GM18511 (cell line): ENCODE measurements around the gene JAK3.

Source experiments
- ATAC-seq: cut with Tn5 transposase; IDR thresholded peaks from one replicate; pipeline ENCODE4 v1.9.1; 2021; ENCODE audit warnings: mild to moderate bottlenecking, moderate library complexity; ENCODE audit not compliant: unreplicated experiment

JAK3 gene

DNA sequence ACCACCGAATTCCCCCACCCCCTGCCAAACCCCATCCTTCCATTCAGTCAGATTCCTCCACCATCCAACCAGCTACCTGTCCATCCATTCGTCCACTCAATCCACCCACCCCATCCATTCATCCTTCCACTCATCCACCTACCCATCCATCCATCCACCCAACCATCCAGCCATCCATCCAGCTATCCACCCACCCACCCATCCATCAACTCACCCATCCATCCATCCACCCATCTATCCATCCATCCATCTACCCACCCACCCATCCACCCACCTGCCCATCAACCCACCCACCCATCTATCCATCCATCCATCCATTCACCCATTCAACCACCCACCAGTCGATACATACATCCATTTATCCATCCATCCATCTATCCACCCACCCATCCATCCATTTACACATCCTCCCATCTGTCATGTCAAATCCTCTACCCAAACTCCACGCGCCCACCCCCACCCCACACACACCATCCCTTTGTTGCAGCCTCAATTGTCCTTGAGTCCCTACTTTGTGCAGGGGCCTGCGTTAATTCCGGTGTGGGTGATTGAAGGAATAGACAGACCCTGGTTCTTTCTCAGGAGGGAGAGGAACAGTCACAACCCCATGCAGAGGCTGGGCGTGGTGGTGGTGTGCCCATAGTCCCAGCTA lies 18.7 kb upstream of the JAK3 start:
- ATAC-seq, result no peak

DNA sequence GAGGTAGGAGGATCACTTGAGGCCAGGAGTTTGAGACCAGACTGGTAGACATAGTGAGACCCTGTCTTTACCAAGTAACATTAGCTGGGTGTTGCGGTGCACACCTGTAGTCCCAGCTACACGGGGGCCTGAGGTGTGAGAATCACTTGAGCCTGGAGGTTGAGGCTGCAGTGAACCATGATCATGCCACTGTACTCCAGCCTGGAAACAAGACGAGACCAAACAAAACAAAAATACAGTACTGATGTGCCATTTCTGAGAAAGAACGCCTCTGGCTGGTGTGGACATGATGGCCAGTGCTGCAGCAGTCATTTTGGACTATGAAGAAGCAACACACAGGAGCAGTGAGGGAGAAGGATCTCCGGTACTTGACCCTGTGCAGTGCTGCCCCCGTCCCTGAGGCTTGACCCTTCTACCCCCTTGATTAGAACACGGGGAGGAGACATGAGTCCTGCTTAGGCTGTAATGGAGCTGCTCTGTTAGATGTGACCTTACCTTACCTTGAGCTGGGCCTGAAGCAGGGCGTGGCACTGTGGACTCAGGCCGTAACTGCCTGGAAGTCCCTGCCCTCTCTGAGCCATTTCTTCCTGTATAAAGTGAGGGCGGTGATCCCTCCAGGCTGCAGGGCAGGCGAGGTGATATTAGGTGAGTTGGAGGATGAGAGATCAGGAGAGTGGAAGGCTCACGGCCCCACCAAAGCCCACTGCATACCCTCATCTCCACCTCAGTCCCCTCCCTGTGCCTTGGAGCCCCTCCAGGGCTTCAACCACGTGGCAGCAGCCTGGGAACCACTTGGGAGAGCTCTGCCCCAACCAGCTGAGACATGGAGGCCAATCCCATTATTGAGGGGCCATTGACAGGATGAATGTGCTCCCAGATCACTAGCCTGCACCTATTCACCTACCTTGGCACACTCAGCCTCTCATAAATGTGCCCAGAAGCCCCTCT lies 17.9 kb upstream of the JAK3 start:
- no peak for ATAC-seq

DNA sequence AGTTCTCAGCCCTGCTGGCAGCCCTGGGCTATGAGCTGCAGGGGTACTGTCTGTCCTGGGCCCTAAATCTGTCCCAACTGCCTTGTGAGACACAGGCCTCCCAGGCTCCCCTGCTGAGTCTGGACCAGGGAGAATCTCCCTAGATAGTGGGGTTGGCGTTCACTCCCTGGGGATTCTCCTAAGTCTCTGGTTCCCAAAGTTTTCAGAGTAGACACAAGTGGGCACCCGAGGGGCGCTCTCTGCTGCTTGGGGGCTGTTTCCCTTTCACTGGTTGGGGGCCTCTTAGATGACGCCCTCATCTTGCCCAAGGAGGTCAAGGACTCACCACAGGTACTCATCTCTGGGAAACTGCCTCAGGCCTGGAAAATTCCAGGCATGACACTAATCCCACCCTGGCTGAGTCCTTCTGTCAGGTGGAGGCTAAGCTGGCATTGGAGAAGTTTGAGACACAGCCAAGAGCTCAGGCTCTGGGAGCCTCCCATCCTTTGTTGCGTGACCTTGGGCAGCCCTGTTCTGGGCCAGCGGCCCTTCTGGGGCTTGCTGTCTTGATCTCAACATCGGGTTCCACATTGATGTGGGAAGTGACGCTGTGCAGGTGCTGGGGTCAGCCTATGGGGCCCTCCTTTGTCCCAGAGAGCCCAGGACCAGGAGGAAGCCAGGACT lies 15.9 kb upstream of the JAK3 start:
- ATAC-seq, result no peak

DNA sequence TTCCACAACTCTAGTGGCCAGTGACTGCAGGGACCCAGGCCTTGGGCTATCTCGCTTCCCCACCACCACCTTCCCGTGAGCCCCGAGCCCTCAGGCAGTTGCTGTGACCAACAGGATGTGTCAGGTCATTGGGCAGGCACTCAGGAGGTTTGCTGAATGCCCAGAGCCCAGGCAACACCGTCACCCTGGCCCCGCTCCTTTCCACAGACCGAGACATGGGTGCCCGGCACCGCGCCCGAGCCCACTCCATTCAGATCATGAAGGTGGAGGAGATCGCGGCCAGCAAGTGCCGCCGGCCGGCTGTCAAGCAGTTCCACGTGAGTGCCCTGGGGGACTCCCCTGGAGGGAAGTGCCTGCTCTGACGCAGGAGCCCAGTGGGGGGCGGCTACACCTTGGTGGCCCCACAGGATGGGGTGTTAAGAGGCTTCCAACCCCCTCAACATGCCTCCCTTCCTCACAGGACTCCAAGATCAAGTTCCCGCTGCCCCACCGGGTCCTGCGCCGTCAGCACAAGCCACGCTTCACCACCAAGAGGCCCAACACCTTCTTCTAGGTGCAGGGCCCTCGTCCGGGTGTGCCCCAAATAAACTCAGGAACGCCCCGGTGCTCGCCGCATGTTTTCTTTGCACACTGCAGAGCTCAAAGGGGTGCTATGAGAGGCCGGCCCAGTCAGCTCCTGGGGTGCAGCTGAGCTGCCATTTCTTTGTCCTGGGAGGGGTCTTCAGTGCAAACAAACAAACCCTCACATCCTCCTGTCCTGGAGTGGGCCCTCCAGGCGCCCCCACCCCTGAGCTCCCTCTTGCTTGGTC lies 15.1 kb upstream of the JAK3 start:
- ATAC-seq, result no peak

DNA sequence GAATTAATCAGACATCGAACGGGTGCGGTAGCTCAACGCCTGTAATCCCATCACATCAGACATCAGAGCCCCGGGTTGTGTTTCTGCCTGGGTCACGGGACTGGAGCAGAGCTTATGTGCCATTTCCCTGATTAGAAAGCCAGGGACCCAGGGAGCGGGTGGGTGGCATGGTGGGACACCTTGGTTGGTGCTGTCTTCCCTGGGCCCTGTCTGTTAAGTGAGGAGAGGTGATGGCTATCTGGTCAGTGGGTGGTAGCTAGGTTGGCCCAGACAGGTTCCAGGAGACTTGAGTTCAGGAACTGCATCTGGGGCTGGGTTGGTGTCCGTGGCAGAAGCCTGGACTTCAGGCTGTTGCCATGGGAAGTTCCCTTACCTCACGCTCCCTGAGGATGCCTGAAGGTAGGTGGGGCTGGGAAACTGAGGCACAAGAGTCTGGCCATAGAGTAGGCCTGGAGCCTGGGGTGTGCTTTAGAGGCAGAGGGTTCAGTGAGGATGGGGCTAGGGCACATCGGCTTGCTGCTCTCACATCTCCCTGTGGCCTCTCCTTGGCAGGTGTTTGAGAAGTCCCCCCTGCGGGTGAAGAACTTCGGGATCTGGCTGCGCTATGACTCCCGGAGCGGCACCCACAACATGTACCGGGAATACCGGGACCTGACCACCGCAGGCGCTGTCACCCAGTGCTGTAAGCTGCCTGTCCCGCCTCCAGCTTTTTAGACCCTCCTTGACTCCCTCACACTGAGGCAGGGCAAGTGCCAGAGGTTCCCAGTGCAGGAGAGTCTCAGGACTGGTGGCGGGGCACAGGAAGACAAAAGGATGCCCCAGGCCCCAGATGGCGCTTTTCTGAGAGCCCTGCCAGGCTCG lies 14.0 kb upstream of the JAK3 start:
- no peak for ATAC-seq

DNA sequence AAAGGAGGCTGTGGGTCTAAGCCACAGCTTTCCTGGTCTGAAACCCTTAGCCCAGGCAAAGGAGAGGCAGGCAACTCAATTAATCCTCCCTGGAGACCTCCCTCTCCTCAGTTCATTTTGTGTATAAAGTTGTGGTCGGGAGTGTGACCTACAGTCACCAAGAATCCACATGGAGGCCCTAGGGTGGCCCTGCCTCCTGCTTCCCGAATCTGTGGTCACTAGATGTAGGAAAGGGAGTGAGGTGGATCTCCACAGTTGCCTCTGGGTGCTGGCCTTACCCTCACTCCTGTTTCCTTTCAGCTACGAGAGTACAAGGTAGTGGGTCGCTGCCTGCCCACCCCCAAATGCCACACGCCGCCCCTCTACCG lies 13.2 kb upstream of the JAK3 start:
- ATAC-seq, result no peak

DNA sequence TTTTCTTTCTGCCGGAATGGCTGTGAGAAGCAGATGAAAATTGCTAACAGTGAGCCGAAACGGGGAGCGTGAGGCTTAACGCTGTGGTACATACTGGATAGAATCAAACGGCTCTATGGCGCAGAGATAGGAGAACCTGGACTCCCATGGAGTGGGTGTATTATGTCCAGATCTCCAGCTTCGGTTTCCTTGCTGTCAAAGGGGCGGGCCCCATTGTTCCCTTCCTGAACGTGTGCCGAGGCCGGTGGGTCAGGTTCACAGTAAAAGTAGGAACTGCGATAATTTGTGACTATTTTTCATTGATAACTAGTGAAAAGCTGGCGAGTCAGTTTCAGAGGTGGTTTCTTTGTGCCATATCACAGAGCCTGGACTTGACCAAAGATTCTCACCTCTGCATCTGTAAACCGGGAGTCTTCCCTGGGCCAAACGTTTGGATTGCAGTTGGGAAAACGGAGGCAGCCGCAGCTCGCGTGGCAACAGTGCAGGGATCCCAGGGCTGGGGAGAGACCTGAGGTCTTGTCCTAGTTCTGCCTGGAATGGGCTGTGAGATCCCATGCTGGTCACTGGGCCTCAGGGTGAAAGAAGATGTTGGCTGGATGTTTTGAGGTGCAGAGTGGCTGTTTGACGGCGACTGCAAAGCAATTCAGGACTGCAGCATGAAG lies 12.7 kb upstream of the JAK3 start:
- no peak for ATAC-seq

DNA sequence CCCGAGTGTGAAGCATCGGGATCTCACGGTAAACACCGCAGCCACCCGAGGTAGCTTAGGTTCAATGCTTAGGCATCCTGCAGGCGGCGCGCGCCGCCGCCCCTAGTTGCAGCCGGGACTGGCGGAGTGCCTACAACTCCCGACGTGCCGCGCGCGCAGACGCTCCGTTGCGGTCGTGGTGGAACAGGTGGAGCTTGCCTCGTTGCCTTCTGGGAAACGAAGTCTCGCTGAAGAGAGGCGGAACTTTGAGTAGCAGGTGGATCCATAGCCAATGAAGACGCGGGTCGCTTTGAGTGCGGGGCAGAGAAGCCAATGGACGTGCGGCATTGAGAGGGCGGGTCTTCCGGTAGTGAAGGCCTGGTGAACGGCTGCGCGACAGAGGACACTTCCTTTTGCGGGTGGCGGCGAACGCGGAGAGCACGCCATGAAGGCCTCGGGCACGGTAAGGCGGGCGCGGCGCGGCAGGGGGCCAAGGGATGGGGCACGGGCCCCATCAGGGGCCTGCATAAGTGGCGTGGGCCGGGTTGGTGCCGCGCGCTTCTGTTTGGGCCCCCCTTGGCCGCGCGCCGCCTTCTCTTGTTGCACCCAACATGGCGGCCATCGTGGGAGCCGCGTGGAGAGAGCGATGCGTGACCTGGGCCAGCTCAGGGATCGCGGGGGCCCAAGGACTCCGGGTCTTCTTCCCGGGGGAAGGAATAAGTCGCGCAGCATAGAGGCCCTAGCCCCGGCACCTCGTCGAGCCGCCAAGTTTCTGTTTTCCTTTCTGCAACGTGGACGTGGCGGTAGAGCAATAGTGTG lies 11.9 kb upstream of the JAK3 start, which contains the start of gene RPL18A:
Gene RPL18A (plus strand): TSS at position 378 of the 798 bp plus-strand sequence. CDS start 47 bp downstream, at position 425.
- peak; percentile 95 for ATAC-seq

DNA sequence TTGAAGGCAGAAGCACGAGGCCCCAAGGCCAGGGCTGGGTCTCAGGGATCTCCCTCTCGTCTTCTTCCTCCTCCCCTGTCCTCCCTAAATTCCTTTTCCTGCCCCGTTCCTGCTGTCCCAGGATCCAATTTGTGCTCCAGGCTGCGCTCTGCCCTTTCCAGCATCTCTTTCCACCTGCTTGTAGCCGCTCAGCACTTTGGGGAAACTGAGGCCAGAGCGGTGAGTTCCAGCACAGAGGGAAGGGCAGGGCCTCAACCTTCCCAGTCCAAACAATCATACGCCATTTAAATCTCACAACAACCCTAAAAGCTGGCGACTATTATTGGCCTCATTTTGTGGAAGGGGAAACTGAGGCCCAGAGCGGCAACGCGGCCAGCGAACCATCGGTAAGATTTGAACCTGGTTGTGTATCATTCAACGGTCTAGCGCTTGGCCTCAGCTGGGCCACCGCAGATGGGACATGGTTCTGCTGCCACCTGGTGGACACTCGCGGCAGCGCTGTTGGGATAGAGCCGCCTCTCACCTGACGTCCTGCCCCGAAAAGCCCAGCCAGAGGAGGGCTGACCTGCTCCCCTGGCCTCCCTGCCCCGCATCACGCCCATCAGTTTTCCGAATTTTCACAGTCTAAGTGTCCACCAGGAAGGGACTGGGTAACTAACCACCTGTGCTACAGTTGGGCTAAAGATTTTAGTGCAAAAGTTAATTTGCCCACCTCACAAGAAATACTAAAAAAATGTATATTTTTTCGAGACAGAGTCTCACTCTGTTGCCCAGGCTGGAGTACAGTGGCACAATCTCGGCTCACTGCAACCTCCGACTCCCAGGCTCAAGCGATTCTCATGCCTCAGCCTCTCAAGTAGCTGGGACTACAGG lies 7.7 kb upstream of the JAK3 start:
- no peak for ATAC-seq

DNA sequence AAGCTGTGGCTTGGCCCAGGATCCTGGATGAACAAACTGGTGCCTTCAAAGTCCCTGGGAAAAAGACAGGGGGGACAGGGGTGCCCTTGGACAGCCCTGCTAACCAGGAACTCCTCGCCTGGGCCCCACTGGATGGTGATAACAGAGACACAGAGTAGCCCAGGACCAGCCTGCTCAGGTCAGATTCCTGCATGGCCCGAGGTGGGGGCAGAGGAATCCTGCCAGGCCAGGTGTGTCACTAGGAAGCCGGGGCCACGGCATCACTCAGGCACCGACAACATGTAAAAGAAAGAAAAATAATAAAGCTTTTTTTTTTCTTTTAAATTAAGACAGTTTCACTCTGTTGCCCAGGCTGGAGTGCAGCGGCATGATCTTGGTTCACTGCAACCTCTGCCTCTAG lies 6.3 kb upstream of the JAK3 start:
- no peak for ATAC-seq

DNA sequence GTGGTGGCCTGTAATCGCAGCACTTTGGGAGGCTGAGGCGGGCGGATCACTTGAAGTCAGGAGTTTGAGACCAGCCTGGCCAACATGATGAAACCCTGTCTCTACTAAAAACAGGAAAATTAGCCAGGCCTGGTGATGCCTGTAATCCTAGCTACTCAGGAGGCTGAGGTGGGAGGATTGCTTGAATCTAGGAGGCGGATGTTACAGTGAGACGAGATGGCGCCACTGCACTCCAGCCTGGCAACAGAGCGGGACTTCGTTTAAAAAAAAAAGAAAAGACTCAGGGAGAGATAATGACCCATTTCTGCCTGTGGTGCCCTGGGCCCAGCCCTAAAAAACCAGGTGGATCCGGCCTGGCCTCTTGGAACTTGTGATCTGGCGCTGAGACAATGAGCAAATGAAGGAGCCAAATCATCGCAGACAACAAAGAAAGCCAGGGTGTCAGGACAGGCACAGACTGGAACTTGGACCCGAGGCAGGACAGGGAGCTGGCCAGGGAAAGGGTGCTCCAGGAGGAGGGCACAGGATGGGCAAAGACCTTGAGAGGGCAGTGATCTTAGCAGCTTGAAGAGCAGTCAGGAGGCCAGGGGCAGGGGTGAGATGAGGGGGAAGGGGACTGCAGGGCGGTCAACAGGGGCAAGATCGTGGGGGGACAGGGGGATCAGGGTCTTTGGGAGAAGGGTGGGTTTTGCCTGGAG lies 962 bp upstream of the JAK3 start:
- no peak for ATAC-seq

DNA sequence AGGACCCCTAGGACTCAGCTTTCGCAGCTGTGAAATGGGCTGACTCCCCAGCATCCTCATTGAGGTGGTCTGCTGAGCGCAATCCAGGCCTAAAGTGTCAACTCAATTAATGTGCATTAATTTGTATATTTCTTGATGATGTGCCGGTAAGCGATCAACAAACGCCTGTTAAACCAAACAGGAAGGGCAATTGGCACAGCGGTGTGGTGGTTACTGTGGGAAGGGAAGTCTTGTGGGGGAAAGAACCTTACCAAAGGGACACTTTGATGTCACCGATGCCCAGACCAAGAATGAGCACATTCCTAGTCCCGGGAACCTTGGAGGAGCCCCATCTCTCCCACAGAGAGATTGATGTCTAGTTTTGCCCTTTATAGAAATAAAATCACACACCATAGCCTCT lies 1.6 kb downstream of the JAK3 start:
- no peak for ATAC-seq

DNA sequence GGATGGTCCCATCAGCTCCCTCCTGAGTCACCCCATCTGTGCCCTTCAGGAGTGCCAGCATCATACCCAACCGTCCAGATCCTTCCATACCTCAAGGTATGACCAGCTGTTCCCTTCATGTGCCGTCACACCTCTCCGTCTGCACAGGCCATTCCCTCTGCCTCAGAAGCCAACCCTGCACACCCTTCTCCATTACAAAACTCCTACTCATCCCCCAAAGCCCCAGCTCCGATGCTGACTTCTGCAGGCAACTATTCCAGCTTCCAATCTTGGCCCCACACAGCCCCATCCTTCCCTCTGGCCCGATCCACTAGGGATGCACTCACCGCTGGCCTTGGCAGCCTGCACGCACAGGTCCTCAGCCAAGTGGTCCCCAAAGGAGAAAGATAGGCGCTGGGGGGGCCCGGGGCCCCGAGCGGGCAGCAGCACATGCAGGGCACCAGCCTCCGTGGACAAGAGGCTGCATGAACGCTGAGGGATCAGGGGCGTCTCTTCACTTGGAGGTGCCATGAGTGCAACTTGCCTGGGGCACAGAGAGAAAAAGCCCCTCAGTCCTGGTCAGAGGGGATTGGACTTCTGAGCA lies 3.8 kb downstream of the JAK3 start:
- no peak for ATAC-seq

DNA sequence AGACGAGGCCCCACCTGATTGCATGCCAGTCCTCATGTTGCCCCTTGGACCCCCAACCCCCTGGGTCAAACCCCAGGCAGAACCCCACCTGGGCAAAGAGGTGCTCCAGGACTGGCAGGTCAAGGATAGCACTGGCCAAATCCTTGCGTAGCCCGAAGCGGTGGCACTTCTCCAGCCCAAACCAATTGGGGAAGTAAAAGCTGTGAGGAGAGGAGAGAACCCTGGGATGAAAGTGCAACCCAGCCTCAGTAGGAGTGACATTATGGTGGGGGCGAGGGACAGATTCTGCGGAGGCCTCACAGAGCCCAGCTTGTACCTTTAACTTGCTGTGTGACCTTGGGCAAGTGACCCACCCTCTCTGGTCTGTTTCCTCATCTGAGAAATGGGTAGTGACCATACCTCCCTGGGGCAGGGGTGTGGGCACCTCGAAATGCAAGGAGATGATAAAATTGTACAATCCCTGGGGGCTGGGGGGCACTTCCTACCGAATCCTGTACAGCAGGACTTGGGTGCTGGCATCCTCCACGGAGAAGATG lies 4.4 kb downstream of the JAK3 start:
- no peak for ATAC-seq

DNA sequence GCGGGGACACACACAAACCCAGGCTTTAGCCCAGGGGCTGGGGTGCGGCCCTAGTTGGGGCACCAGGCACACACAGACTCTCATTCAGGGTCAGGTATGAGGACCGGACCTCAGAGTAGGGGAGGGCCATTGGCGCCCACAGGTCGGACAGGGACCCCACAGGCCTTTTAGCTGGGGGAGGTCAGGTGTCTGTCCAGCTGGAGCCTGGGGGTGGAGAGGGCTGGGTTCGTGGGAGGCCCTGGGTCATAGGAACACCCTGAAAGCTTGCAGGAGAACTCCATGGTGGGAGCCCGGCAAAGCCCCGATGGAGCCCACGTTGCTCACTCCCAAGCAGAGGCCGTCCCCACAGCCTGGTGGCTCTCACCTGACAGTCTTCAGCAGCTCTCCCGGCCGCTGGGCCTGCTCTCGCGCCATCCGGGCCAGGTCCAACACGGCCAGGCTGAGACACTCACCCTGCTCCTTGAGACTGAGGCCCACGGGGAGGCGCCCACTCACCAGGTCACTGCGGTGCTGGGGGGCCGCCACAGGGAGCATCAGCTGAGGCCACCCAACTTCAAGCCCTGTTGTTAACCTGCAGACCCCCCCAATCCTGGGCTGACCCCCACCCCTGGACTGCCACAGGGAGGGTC lies 5.0 kb downstream of the JAK3 start:
- ATAC-seq, result no peak
